Measurements from ENCODE around the gene PTGR1.

Gene PTGR1

DNA sequence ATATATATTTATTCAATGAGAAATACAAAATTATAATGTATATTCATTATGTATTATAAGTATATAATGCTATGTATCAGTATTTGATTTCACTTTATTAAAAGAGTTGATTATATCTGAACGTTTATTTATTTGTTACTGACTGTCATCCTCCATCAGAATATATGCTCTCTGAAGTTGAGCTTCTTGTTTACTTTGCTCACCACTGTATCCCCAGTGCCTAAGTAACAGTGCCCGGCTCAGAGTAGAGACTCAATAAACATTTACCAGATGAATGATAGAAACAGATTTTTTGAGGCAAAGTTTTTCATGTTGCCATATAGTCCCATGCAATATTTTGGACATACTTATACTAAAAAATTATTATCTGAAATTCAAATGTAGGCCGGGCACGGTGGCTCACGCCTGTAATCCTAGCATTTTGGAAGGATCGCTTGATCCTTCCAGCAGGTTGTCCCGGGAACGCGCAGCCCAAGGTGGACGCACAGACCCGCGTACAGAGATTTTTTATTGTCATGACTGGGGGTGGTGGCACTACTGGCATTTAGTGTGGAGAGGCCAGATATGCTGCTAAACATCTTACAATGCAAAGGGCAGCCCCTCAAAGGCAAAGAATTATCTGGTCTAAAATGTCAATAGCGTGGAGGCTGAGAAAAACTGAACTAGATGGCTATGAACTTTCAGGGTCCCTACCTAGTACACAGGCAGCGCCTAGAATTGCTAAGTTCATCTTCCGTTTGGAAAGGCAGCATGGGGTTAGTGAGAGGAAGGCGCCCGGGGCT, 30.9 kb upstream of the PTGR1 start:
- TF ChIP-seq, protein P1, sequence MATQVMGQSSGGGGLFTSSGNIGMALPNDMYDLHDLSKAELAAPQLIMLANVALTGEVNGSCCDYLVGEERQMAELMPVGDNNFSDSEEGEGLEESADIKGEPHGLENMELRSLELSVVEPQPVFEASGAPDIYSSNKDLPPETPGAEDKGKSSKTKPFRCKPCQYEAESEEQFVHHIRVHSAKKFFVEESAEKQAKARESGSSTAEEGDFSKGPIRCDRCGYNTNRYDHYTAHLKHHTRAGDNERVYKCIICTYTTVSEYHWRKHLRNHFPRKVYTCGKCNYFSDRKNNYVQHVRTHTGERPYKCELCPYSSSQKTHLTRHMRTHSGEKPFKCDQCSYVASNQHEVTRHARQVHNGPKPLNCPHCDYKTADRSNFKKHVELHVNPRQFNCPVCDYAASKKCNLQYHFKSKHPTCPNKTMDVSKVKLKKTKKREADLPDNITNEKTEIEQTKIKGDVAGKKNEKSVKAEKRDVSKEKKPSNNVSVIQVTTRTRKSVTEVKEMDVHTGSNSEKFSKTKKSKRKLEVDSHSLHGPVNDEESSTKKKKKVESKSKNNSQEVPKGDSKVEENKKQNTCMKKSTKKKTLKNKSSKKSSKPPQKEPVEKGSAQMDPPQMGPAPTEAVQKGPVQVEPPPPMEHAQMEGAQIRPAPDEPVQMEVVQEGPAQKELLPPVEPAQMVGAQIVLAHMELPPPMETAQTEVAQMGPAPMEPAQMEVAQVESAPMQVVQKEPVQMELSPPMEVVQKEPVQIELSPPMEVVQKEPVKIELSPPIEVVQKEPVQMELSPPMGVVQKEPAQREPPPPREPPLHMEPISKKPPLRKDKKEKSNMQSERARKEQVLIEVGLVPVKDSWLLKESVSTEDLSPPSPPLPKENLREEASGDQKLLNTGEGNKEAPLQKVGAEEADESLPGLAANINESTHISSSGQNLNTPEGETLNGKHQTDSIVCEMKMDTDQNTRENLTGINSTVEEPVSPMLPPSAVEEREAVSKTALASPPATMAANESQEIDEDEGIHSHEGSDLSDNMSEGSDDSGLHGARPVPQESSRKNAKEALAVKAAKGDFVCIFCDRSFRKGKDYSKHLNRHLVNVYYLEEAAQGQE (IDR thresholded peaks at IDR 0.05; ENCODE audit: low read depth): no peak
- TF ChIP-seq, protein P2, sequence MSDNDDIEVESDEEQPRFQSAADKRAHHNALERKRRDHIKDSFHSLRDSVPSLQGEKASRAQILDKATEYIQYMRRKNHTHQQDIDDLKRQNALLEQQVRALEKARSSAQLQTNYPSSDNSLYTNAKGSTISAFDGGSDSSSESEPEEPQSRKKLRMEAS (IDR thresholded peaks at IDR 0.05): no peak
- TF ChIP-seq ZBTB7A (IDR thresholded peaks at IDR 0.05; ENCODE audit: low read depth): no peak
- no peak for TF ChIP-seq YY1 (IDR thresholded peaks at IDR 0.05; ENCODE audit: low read depth)
- TF ChIP-seq EP300 (IDR thresholded peaks at IDR 0.05; ENCODE audit: borderline replicate concordance): no peak
- TF ChIP-seq RAD21 (IDR thresholded peaks at IDR 0.05; ENCODE audit: low read depth): no peak
- no peak for TF ChIP-seq EGR1 (IDR thresholded peaks at IDR 0.05)
- TF ChIP-seq TAF1 (IDR thresholded peaks at IDR 0.05; ENCODE audit: low read depth): no peak
- TF ChIP-seq CEBPB (IDR thresholded peaks at IDR 0.05): no peak
- no peak for TF ChIP-seq FOXM1 (IDR thresholded peaks at IDR 0.05; ENCODE audit: borderline replicate concordance, low read depth)
- TF ChIP-seq CREB1 (IDR thresholded peaks at IDR 0.05; ENCODE audit: low read depth): no peak
- TF ChIP-seq NFIC (IDR thresholded peaks at IDR 0.05): no peak
- no peak for TF ChIP-seq TCF12 (IDR thresholded peaks at IDR 0.05; ENCODE audit: low read depth)
- TF ChIP-seq TEAD4 (IDR thresholded peaks at IDR 0.05): no peak
- TF ChIP-seq, protein P3, sequence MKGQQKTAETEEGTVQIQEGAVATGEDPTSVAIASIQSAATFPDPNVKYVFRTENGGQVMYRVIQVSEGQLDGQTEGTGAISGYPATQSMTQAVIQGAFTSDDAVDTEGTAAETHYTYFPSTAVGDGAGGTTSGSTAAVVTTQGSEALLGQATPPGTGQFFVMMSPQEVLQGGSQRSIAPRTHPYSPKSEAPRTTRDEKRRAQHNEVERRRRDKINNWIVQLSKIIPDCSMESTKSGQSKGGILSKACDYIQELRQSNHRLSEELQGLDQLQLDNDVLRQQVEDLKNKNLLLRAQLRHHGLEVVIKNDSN (IDR thresholded peaks at IDR 0.05): no peak

DNA sequence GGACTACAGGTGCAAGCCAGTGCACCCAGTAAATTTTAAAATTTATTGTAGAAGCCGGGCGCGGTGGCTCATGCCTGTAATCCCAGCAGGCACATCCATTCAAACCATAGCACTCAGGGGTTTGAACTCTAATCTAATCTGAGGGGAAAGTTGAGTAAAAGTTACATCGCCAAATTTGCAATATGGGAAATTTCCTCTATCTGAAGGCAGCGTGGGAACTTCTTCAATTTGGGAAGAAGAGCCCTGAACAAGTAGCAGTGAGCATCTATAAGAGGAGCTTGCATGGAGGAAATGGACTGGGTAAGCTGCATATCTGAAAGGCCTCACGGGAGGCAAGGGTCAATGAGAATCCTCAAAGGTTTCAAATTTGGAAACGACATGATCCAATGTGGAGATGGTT, 29.0 kb upstream of the PTGR1 start:
- no peak for TF ChIP-seq FOXM1 (IDR thresholded peaks at IDR 0.05; ENCODE audit: borderline replicate concordance, low read depth)
- TF ChIP-seq, protein P3 (IDR thresholded peaks at IDR 0.05): no peak
- TF ChIP-seq RAD21 (IDR thresholded peaks at IDR 0.05; ENCODE audit: low read depth): no peak
- no peak for TF ChIP-seq CEBPB (IDR thresholded peaks at IDR 0.05)
- TF ChIP-seq EP300 (IDR thresholded peaks at IDR 0.05; ENCODE audit: borderline replicate concordance): no peak
- TF ChIP-seq TAF1 (IDR thresholded peaks at IDR 0.05; ENCODE audit: low read depth): no peak
- TF ChIP-seq EGR1 (IDR thresholded peaks at IDR 0.05): no peak
- no peak for TF ChIP-seq TEAD4 (IDR thresholded peaks at IDR 0.05)
- TF ChIP-seq, protein P1 (IDR thresholded peaks at IDR 0.05; ENCODE audit: low read depth): no peak
- no peak for TF ChIP-seq YY1 (IDR thresholded peaks at IDR 0.05; ENCODE audit: low read depth)
- TF ChIP-seq, protein P2 (IDR thresholded peaks at IDR 0.05): no peak
- no peak for TF ChIP-seq ZBTB7A (IDR thresholded peaks at IDR 0.05; ENCODE audit: low read depth)
- TF ChIP-seq CREB1 (IDR thresholded peaks at IDR 0.05; ENCODE audit: low read depth): no peak
- no peak for TF ChIP-seq NFIC (IDR thresholded peaks at IDR 0.05)
- no peak for TF ChIP-seq TCF12 (IDR thresholded peaks at IDR 0.05; ENCODE audit: low read depth)

DNA sequence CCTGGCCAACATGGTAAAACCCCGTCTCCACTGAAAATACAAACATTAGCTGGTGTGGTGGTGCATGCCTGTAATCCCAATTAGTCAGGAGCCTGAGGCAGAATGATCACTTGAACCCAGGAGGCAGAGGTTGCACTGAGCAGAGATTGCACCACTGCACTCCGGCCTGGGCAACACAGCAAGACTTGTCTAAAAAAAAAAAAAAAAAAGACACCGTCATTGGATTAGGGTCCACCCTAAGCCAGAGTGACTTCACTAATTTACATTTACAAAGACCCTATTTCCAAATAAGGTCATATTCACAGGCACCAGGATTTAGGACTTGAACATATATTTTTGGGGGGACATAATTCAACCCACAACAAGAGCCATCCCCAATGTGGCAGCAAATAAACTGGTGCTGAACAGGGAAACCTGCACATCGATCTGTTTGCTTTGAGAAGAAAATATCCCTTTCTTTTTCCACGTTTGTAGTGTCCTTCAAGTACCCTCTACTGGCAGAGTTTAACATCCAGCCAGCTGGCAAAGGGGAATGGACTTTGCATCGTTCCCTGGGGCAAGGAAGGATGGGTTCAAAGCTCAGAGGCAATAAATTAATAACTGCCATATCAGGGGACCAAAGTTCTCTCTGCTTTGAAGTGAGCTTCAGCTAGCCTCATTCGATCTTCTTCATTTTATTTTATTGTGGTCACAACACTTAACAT, 28.0 kb upstream of the PTGR1 start:
- TF ChIP-seq, protein P2 (IDR thresholded peaks at IDR 0.05): no peak
- TF ChIP-seq EGR1 (IDR thresholded peaks at IDR 0.05) (no peak), CEBPB (IDR thresholded peaks at IDR 0.05) (no peak), ZBTB7A (IDR thresholded peaks at IDR 0.05; ENCODE audit: low read depth) (no peak), EP300 (IDR thresholded peaks at IDR 0.05; ENCODE audit: borderline replicate concordance) (no peak), YY1 (IDR thresholded peaks at IDR 0.05; ENCODE audit: low read depth) (no peak), TAF1 (IDR thresholded peaks at IDR 0.05; ENCODE audit: low read depth) (no peak)
- TF ChIP-seq, protein P1 (IDR thresholded peaks at IDR 0.05; ENCODE audit: low read depth): no peak
